ENCODE measurements around the gene FKBP1A.

GRCh38 chr20:1437235-1437904, 44.5 kb upstream of the FKBP1A start:
- TF ChIP-seq, protein P1, sequence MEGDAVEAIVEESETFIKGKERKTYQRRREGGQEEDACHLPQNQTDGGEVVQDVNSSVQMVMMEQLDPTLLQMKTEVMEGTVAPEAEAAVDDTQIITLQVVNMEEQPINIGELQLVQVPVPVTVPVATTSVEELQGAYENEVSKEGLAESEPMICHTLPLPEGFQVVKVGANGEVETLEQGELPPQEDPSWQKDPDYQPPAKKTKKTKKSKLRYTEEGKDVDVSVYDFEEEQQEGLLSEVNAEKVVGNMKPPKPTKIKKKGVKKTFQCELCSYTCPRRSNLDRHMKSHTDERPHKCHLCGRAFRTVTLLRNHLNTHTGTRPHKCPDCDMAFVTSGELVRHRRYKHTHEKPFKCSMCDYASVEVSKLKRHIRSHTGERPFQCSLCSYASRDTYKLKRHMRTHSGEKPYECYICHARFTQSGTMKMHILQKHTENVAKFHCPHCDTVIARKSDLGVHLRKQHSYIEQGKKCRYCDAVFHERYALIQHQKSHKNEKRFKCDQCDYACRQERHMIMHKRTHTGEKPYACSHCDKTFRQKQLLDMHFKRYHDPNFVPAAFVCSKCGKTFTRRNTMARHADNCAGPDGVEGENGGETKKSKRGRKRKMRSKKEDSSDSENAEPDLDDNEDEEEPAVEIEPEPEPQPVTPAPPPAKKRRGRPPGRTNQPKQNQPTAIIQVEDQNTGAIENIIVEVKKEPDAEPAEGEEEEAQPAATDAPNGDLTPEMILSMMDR (conservative IDR thresholded peaks at IDR 0.05; ENCODE audit: low read depth, low read length): peak; percentile 89
- TF ChIP-seq MXI1 (IDR thresholded peaks at IDR 0.05; ENCODE audit: borderline replicate concordance, low read depth, low read length) (no peak), POLR2A (IDR thresholded peaks at IDR 0.05; ENCODE audit: low read depth, low read length) (no peak), RFX5 (IDR thresholded peaks at IDR 0.05; ENCODE audit: low read depth, low read length) (no peak), BHLHE40 (IDR thresholded peaks at IDR 0.05; ENCODE audit: low read depth, low read length) (no peak), NFE2L2 (IDR thresholded peaks at IDR 0.05; ENCODE audit: low read depth, low read length) (no peak), MAFK (IDR thresholded peaks at IDR 0.05; ENCODE audit: low read depth, low read length) (no peak)
